GM21528 (cell line): ENCODE data around the gene KCNT2.
A peak's percentile ranks its signal among the peaks of the same experiment; 100 is the strongest.

ENCODE experiments used
- ATAC-seq: cut with Tn5 transposase; IDR thresholded peaks from one replicate; pipeline ENCODE4 v1.9.1; 2021; ENCODE audit warnings: mild to moderate bottlenecking, moderate library complexity; ENCODE audit not compliant: unreplicated experiment, low FRiP score

Gene KCNT2

GRCh38 chr1:196403803-196404690 is 204.2 kb downstream of the KCNT2 start:
- ATAC-seq: no peak

GRCh38 chr1:196401891-196402290 is 206.3 kb downstream of the KCNT2 start:
- no peak for ATAC-seq

GRCh38 chr1:196401452-196401833 is 206.8 kb downstream of the KCNT2 start:
- ATAC-seq: no peak

- ATAC-seq: no peak
Measured at GRCh38 chr1:196400478-196401451, 207.5 kb downstream of the KCNT2 start.

GRCh38 chr1:196399713-196400112 is 208.5 kb downstream of the KCNT2 start:
- no peak for ATAC-seq

GRCh38 chr1:196393742-196394141 is 214.5 kb downstream of the KCNT2 start:
- ATAC-seq: no peak

GRCh38 chr1:196393282-196393681 is 215.0 kb downstream of the KCNT2 start:
- ATAC-seq: no peak

- ATAC-seq: no peak
Measured at GRCh38 chr1:196387766-196388165, 220.5 kb downstream of the KCNT2 start.

- ATAC-seq: no peak
Measured at GRCh38 chr1:196385109-196385508, 223.1 kb downstream of the KCNT2 start.

GRCh38 chr1:196382383-196382782 is 225.9 kb downstream of the KCNT2 start:
- no peak for ATAC-seq

- no peak for ATAC-seq
Measured at GRCh38 chr1:196381544-196381943, 226.7 kb downstream of the KCNT2 start.

GRCh38 chr1:196380316-196380715 is 227.9 kb downstream of the KCNT2 start:
- ATAC-seq: no peak

GRCh38 chr1:196377811-196378210 is 230.4 kb downstream of the KCNT2 start:
- no peak for ATAC-seq

GRCh38 chr1:196376630-196377328 is 231.5 kb downstream of the KCNT2 start:
- no peak for ATAC-seq

- ATAC-seq: no peak
Measured at GRCh38 chr1:196373798-196374197, 234.4 kb downstream of the KCNT2 start.

GRCh38 chr1:196372896-196373536 is 235.2 kb downstream of the KCNT2 start:
- ATAC-seq: peak; percentile 83

GRCh38 chr1:196367838-196368237 is 240.4 kb downstream of the KCNT2 start:
- no peak for ATAC-seq

- ATAC-seq: no peak
Measured at GRCh38 chr1:196366817-196367495, 241.3 kb downstream of the KCNT2 start.

GRCh38 chr1:196361112-196361714 is 247.0 kb downstream of the KCNT2 start:
- ATAC-seq: no peak
